HG03108 (cell line): ENCODE data around the gene EIF2A.
A peak's percentile ranks its signal among the peaks of the same experiment; 100 is the strongest.
"Not testable (repeated sequence)": the region's sequence is repeated elsewhere in the genome, so short reads cannot be mapped to it uniquely, and the experiment has no call there.

Experiments
- ATAC-seq: cut with Tn5 transposase; IDR thresholded peaks from one replicate; pipeline ENCODE4 v1.9.1; 2021; ENCODE audit warnings: moderate library complexity; ENCODE audit not compliant: unreplicated experiment

The EIF2A gene

GRCh38 chr3:150546226-150547044 lies at the start of gene EIF2A, which contains the start of gene SERP1:
TSS of gene EIF2A (plus strand) at chr3:150546787. CDS start at chr3:150546803, 16 bp downstream.
TSS of gene SERP1 (minus strand) at chr3:150546496. CDS start at chr3:150546135, 361 bp downstream.
- peak; percentile 91 for ATAC-seq

DNA sequence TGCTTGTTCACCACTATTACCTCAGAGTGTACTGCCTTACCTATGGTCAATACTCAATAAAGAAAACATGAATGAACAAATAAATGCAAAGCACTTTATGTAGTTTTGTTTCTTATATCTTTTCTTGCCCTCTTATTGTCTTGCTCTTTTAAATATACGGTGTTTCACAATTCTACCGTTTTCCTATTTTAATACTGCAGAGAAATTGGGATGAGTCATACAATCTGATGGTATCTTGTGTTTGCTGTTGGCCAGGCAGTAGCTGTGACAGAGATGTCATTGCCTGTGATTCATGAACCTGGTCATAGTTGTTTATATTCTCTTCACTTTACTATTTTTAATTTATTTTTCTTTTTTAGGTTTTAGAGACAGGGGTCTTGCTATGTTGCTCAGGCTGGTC lies 48.6 kb upstream of the EIF2A start:
- ATAC-seq: no peak

DNA sequence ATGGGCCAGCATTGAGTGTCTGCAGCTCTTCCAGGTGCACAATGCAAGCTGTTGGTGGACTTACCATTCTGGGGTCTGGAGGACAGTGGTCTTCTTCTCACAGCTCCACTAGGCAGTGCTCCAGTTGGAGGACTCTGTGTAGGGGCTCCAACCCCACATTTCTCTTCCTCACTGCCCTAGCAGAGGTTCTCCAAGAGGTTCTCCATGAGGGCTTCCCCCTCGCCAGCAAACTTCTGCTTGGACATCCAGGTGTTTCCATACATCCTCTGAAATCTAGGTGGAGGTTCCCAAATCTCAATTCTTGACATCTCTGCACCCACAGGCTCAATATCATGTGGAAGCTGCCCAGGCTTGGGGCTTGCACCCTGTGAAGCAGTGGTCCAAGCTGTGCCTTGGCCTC lies 45.6 kb upstream of the EIF2A start:
- ATAC-seq: not testable (repeated sequence)

DNA sequence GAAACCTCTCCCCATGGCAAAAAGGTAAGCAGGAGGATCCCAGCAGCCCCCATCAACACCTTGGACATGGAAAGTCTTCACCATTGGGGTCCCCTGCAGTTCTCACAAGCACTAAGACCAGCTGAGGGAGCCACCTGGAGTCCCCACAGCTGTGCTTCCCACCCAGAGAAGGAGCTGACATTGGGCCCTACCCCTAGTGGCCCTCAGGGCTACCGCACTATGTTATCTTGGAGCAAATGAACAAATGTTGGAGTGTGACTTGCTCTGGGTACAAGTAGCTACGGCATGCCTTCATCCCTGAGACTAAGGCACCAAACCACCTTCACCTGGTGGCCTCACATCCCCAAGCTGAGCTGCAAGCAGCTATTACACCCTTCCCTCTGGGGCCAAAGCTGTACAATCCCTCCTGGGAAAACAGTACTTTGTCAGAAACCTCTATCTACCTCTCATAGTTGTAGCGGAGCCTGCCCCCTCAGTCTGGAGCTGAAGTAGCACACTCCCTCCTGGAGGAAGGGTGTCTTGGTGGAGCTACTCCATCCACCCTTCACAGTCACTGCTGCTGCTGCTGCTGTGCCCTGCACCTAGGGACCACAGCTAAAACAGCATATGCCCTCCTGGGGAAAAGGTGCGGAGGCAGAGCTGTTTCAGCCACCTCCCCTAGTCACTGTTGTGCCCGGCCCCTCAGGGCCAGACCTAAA lies 43.0 kb upstream of the EIF2A start:
- ATAC-seq: no peak

- ATAC-seq: no peak
Measured at GRCh38 chr3:150504483-150504882, 42.1 kb upstream of the EIF2A start.

GRCh38 chr3:150508401-150508800 lies 38.2 kb upstream of the EIF2A start:
- ATAC-seq: no peak

- no peak for ATAC-seq
Measured at GRCh38 chr3:150509780-150510179, 36.8 kb upstream of the EIF2A start.

DNA sequence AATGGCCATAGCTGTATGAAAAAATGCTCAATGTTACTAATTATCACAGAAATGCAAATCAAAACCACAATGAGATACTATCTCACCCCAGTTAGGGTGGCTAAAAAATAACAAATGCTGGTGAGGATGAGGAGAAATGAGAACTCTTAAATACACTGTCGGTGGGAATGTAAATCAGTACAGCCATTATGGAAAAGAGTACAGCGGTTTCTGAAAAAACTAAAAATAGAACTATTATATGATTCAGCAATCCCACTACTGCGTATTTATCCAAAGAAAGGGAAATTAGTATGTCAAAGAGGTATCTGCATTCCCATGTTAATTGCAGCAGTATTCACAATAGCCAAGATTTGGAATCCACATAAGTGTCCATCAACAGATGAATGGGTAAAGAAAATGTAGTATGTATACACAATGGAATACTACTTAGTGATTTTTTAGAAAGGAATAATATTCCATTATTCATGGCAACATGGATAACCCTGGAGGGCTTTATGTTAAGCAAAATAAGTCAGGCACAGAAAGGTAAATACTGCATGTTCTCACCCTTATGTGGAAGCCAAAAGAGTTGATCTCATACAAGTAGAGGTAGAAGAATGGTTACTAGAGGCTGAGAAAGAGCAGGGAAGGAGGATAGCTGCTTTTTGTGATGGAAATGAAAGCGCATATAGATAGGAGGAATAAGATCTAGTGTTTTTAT lies 35.3 kb upstream of the EIF2A start:
- ATAC-seq: no peak

DNA sequence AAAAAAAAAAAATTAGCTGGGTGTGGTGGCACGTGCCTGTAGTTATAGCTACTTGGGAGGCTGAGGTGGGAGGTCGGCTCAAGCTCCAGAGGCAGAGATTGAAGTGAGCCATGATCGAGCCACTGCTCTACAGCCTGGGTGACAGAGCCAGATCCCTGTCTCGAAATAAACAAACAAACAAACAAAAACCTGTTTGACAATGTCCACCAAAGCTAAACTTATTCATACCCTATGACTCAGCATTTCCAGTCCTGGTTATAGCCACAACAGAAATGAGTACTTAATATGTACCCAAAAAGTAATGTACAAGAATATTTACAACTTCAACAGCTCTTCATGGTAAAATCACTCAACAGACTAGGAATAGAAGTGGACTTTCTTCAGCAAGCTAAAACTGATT lies 31.4 kb upstream of the EIF2A start:
- ATAC-seq: no peak

- ATAC-seq: no peak
Measured at GRCh38 chr3:150519026-150519425, 27.6 kb upstream of the EIF2A start.

DNA sequence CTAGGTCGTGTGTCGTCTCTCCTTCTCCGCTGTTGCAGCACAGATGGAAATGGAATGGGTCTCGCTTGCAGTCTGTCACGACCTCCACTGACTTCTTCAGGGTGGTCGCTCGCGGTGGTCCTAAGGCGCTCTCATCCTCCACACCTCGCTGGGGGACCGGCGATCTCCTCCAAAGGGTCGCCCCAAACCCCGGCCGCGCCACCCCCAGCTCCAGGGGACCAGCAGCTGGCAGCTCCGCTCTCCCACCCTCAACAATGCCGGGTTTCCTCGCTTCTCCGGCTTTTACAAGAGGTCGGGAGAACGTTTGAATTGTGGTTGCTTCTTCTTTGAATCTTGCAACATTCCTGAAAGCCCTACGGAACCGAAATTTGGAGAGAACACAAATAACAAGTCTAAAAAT lies 26.2 kb upstream of the EIF2A start:
- no peak for ATAC-seq

DNA sequence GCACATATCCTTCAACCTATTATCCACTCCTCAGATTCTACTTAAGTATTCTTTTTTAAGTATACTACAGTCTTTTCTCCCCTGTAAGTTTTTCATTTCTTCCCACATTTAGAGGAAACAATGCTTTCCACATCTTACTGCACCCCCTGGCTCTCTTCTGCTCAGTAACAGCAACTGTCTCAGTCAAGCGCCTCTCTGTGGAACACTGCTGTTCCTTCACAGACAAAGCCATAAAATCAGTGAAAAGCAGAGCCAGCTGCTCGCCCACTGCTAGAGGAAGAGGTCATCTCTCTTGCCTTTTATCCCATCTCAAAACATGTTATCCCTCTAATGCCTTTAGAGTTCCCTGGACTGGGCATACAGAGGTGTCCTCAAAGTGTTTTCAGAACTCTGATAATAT lies 25.1 kb upstream of the EIF2A start:
- no peak for ATAC-seq

GRCh38 chr3:150523538-150523937 lies 23.0 kb upstream of the EIF2A start:
- ATAC-seq: no peak

GRCh38 chr3:150527464-150528255 lies 18.9 kb upstream of the EIF2A start:
- no peak for ATAC-seq

DNA sequence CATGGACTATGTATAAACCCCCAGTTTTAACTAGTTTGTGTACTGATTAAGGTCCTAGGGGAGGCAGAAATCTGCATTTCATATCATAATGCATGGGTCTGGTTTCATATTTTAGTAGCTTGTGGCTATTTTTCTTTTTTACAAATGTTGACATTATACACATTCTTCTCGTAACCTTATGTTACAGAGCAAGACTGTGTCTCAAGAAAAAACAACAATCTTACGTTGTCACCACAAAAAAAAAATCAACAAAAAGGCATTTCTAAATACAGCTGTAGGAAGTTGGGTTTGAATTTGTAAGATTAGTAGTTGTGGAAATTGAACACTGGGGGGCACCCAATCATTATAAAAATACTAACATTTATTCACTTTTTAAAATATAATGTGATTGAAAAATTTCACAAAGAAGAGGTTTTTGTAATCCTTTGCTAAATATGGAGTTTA lies 18.2 kb upstream of the EIF2A start:
- ATAC-seq: no peak

GRCh38 chr3:150531775-150532174 lies 14.8 kb upstream of the EIF2A start:
- no peak for ATAC-seq

GRCh38 chr3:150535204-150535603 lies 11.4 kb upstream of the EIF2A start:
- ATAC-seq: no peak

DNA sequence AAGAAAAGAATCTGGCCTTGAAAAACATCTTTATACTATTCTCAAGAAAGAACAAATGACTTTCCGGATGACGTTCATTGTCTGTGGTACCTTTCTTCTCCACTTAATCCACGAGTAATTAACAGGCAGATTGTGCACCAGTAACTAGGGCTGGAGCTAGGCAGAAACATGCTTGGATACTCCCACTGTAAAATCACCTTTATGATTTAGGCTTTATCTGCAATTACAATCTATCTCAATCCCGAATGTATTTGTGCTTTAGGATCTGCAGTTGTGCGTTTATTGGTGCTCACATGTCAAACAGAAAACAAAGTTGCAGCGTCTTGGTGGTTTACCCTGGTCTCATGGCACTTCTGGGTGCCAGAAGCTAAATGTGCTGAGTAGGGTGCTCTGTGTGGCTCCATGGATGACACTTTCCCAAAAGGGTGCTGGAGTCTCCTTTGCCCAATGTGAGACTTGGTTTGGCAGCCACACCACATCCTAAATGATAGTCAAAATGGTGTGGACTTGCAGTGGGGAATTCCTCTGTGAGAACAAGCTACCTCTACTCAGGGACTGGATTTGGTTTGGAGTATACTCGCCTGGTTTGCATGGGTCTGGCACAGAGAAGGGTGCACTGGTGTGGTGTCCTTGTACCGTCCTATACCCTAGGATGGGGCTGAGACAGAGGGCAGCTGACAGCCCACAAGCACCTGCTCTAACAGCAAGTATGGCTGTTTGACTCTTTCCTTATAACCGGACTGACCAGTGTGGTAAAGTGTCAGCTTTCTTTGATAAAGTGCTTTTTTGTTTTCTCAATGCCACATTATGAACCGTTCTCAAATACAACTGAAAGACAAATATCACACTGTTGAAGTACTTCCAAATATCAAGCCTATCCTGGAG lies 8.0 kb upstream of the EIF2A start:
- ATAC-seq: no peak

DNA sequence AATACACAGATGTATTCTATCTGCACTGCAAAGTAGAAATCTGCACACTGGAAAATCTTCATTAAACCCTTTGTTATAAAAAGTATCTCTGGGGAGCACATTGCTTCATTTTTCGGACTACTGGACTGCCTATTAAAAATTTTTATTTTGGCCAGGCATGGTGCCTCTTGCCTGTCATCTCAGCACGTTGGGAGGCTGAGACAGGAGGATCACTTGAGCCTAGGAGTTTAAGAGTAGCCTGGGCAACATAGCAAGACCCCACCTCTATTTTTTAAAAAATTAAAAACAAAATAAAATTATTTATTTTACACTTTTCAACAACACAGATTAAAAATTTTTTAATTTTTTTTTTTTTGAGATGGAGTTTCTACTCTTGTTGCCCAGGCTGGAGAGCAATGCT lies 6.3 kb upstream of the EIF2A start:
- no peak for ATAC-seq

GRCh38 chr3:150540991-150541390 lies 5.6 kb upstream of the EIF2A start:
- no peak for ATAC-seq
